Stimulated activated CD4-positive, alpha-beta T cell treated with anti-CD3 and anti-CD28 coated beads, Interleukin-1b, Interleukin-23, amount 100 ng/mL, for 24 hours (primary cell): ENCODE measurements around the gene PDZK1IP1.
"Not testable (repeated sequence)": the region's sequence is repeated elsewhere in the genome, so short reads cannot be mapped to it uniquely, and the experiment has no call there.

Experiments
- DNase-seq, 4 experiments: peaks; one replicate each; pipeline ENCODE4 v3.0.0-alpha.2; 2020; ENCODE audit warnings: low read depth in 4 of 4, low spot score in 1 of 4

PDZK1IP1 gene

GRCh38 chr1:47140358-47140757 is 49.5 kb downstream of the PDZK1IP1 start:
- DNase-seq = not testable (repeated sequence)

DNA sequence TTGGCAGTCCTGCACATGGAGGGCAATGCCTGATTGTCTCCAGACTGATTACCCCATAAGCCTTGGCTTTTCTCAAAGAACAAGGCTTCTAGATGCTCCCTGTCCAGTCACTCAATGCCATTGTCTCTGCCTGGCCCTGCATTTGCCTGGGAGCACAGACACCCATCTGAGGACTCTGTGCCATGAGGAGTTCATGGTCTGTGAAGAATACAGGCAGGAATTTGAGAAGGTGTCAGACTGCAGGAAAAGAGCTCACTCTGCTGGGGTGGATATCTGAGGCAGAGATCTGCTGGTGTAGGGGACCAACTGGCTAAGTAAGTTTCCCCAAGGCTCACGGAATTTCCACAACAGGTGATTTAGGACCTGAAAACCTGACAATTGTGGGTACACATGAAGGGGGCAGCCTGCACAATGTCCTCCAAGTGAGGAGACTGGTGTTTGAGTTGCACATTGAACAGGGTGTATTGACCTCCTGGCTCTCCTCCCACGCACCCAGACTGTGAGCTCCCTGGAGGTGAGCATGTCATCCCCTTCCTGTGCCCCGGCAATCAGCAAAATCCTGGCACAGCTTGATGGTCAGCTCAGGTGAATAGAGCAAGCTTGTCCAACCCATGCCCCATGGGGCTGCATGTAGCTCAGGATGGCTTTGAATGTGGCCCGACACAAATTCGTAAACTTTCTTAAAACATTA is 51.8 kb downstream of the PDZK1IP1 start:
- no peak for DNase-seq

DNA sequence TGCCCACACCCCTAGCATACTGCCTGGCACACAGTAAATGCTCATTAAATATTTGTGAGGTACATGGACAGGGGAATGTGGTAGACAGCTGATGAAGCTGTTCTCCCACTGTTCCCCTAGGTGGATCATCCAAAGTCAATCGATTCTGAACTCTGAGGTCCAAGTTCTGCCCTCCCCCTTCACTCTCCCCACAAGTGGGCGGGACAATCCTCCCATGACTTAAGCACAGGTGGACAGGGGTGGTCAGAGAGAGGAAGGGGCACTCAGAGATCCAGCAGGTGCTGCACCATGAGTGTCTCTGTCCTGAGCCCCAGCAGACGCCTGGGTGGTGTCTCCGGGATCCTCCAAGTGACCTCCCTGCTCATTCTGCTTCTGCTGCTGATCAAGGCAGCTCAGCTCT is 52.6 kb downstream of the PDZK1IP1 start, which contains the start of gene CYP4A22:
Gene CYP4A22 (plus strand): TSS at position 244 of the 400 bp plus-strand sequence. CDS start 45 bp downstream, at position 289.
- DNase-seq = no peak
